HG02588 (cell line): ENCODE results near the gene CLMP.

ENCODE experiments used
- ATAC-seq: cut with Tn5 transposase; IDR thresholded peaks from one replicate; pipeline ENCODE4 v1.9.1; 2021; ENCODE audit warnings: mild to moderate bottlenecking, moderate library complexity; ENCODE audit not compliant: unreplicated experiment

The CLMP gene

GRCh38 chr11:123195188-123196059 is at the start of gene CLMP:
CLMP (minus strand) TSS chr11:123195248; CDS start chr11:123194940, 308 bp downstream.
- ATAC-seq = no peak

GRCh38 chr11:123241874-123242543 is 47.0 kb upstream of the CLMP start:
- no peak for ATAC-seq

GRCh38 chr11:123241294-123241693 is 46.2 kb upstream of the CLMP start:
- no peak for ATAC-seq

- ATAC-seq = no peak
Measured at GRCh38 chr11:123239191-123240150, 44.4 kb upstream of the CLMP start.

GRCh38 chr11:123238297-123238696 is 43.2 kb upstream of the CLMP start:
- no peak for ATAC-seq

- ATAC-seq = no peak
Measured at GRCh38 chr11:123236879-123237278, 41.8 kb upstream of the CLMP start.

GRCh38 chr11:123235656-123236261 is 40.7 kb upstream of the CLMP start:
- no peak for ATAC-seq

- no peak for ATAC-seq
Measured at GRCh38 chr11:123235117-123235655, 40.1 kb upstream of the CLMP start.

- no peak for ATAC-seq
Measured at GRCh38 chr11:123233975-123234334, 38.9 kb upstream of the CLMP start.

GRCh38 chr11:123233280-123233974 is 38.4 kb upstream of the CLMP start:
- peak; percentile 85 for ATAC-seq

GRCh38 chr11:123231777-123232176 is 36.7 kb upstream of the CLMP start:
- no peak for ATAC-seq

- no peak for ATAC-seq
Measured at GRCh38 chr11:123231256-123231655, 36.2 kb upstream of the CLMP start.

- no peak for ATAC-seq
Measured at GRCh38 chr11:123230346-123230745, 35.3 kb upstream of the CLMP start.

GRCh38 chr11:123228496-123229163 is 33.6 kb upstream of the CLMP start:
- ATAC-seq = no peak

- ATAC-seq = no peak
Measured at GRCh38 chr11:123227763-123228495, 32.9 kb upstream of the CLMP start.

GRCh38 chr11:123221584-123221983 is 26.5 kb upstream of the CLMP start:
- ATAC-seq = no peak

- no peak for ATAC-seq
Measured at GRCh38 chr11:123221096-123221561, 26.1 kb upstream of the CLMP start.

- ATAC-seq = no peak
Measured at GRCh38 chr11:123219066-123219690, 24.1 kb upstream of the CLMP start.
